ENCODE data around the gene DNAH11.
"Not testable (repeated sequence)": the region's sequence is repeated elsewhere in the genome, so short reads cannot be mapped to it uniquely, and the experiment has no call there.

Gene DNAH11

GRCh38 chr7:21927693-21928092 is 384.9 kb downstream of the DNAH11 start:
- no peak for DNase-seq (ENCODE audit: low spot score)

GRCh38 chr7:21933293-21933692 is 390.5 kb downstream of the DNAH11 start:
- DNase-seq (ENCODE audit: low spot score): not testable (repeated sequence)

GRCh38 chr7:21934808-21935207 is 392.0 kb downstream of the DNAH11 start:
- no peak for DNase-seq (ENCODE audit: low spot score)

GRCh38 chr7:21938463-21938862 is 395.6 kb downstream of the DNAH11 start:
- DNase-seq (ENCODE audit: low spot score): no peak

GRCh38 chr7:21939136-21939857 is 396.5 kb downstream of the DNAH11 start:
- peak; percentile 8 for DNase-seq (ENCODE audit: low spot score)

- no peak for DNase-seq (ENCODE audit: low spot score)
These were observed 397.1 kb downstream of the DNAH11 start for GRCh38 chr7:21939858-21940372.

- no peak for DNase-seq (ENCODE audit: low spot score)
These were observed 398.8 kb downstream of the DNAH11 start for GRCh38 chr7:21941611-21942141.

GRCh38 chr7:21942955-21943354 is 400.1 kb downstream of the DNAH11 start:
- DNase-seq (ENCODE audit: low spot score): peak; percentile 41

GRCh38 chr7:21943436-21943835 is 400.6 kb downstream of the DNAH11 start:
- DNase-seq (ENCODE audit: low spot score): no peak

GRCh38 chr7:21944616-21945453 is 402.0 kb downstream of the DNAH11 start:
- DNase-seq (ENCODE audit: low spot score): peak; percentile 20

GRCh38 chr7:21945454-21946221 is 402.8 kb downstream of the DNAH11 start, which contains the start of gene CDCA7L:
Gene CDCA7L (minus strand): TSS chr7:21945899. CDS start chr7:21945804, 95 bp downstream.
- DNase-seq (ENCODE audit: low spot score): peak; percentile 32

- peak; percentile 20 for DNase-seq (ENCODE audit: low spot score)
These were observed 403.4 kb downstream of the DNAH11 start for GRCh38 chr7:21946222-21946709.

GRCh38 chr7:21947056-21947455 is 404.2 kb downstream of the DNAH11 start:
- no peak for DNase-seq (ENCODE audit: low spot score)

- DNase-seq (ENCODE audit: low spot score): no peak
These were observed 405.1 kb downstream of the DNAH11 start for GRCh38 chr7:21947946-21948345.

GRCh38 chr7:21948364-21948763 is 405.5 kb downstream of the DNAH11 start:
- no peak for DNase-seq (ENCODE audit: low spot score)

GRCh38 chr7:21948887-21949540 is 406.2 kb downstream of the DNAH11 start:
- DNase-seq (ENCODE audit: low spot score): no peak

All from pons (tissue), 1 donor.